Endothelial cell of umbilical vein (primary cell): ENCODE data around the gene CPNE7. TPM values are rescaled to one million over a fixed set of nuclear protein-coding genes. Genes with fewer than 3 reads are reported as not detected.

Source experiments
- BruUV-seq: library from RNA; stranded (reverse); fragments of 400-500 nt; replicated peaks from 2 replicates; lab custom pipeline; 2021; lab: Mats Ljungman, UMichigan
- CTCF ChIA-PET: fragments of 300-600, 350-600 bp; sonication (Branson Sonifier 250); formaldehyde crosslinking; loops from one replicate; lab custom pipeline; 2021; ENCODE audit warnings: antibody characterized with exemption, inconsistent platforms; lab: Charles Lee
- POLR2A ChIA-PET: fragments of 300-600, 350-600 bp; sonication (Branson Sonifier 250); formaldehyde crosslinking; loops from one replicate; lab custom pipeline; 2021; ENCODE audit warnings: antibody characterized with exemption, inconsistent platforms; lab: Charles Lee
- DNase-seq: peaks from one replicate; pipeline ENCODE4 v3.0.0-alpha.2; 2011; ENCODE audit warnings: low read depth, low spot score
- FAIRE-seq: peaks from 2 replicates; lab custom pipeline; 2011; peaks lifted over from hg19 to GRCh38; lab: Jason Lieb, UNC
- H2AFZ ChIP-seq: 2 replicates; pipeline ENCODE4 v1.6.0; 2012; ENCODE audit warnings: low read depth, low read length, control low read depth, inconsistent platforms
- H3K27ac ChIP-seq: 2 replicates; pipeline ENCODE4 v1.5.1; 2011; ENCODE audit warnings: low read depth, mild to moderate bottlenecking, control low read depth, low read length, moderate library complexity; ENCODE audit not compliant: insufficient read depth
- H3K27me3 ChIP-seq, 2 experiments: 2 replicates each; pipeline versions ENCODE4 v1.6.0 to v1.6.1; 2011; ENCODE audit warnings: low read length in 2 of 2, mixed read lengths in 1 of 2; ENCODE audit not compliant: control insufficient read depth in 2 of 2, insufficient read depth in 2 of 2
- H3K36me3 ChIP-seq, 2 experiments: 2 replicates in 1 of 2; 3 replicates in 1 of 2; pipeline ENCODE4 v1.5.1; 2011; ENCODE audit warnings: low read length in 2 of 2, mild to moderate bottlenecking in 1 of 2, moderate library complexity in 1 of 2; ENCODE audit not compliant: control insufficient read depth in 2 of 2, insufficient read depth in 2 of 2; ENCODE audit errors: extremely low read depth in 1 of 2
- H3K4me1 ChIP-seq: 3 replicates; pipeline ENCODE4 v1.5.1; 2011; ENCODE audit warnings: mild to moderate bottlenecking, low read length; ENCODE audit not compliant: control insufficient read depth, insufficient read depth; ENCODE audit errors: extremely low read depth
- H3K4me2 ChIP-seq: 2 replicates; pipeline ENCODE4 v1.6.1; 2011; ENCODE audit warnings: low read length, control low read depth, mixed read lengths; ENCODE audit not compliant: insufficient read depth
- H3K4me3 ChIP-seq, 3 experiments: fragments of 200-600 bp in 1 of 3; sonication (generic), shearing (Covaris generic) in 1 of 3; replicated peaks in 1 of 3; 2 replicates each; pipeline ENCODE4 v1.5.1; 2011 to 2016; ENCODE audit warnings: control low read depth in 3 of 3, low read length in 3 of 3, mild to moderate bottlenecking in 2 of 3, inconsistent platforms in 1 of 3, low read depth in 1 of 3, moderate library complexity in 1 of 3; ENCODE audit not compliant: insufficient read depth in 1 of 3
- H3K79me2 ChIP-seq: 2 replicates; pipeline ENCODE4 v1.6.0; 2012; ENCODE audit warnings: low read length, inconsistent platforms; ENCODE audit not compliant: control insufficient read depth, insufficient read depth
- H3K9ac ChIP-seq: replicated peaks from 2 replicates; pipeline ENCODE3; 2011; ENCODE audit warnings: low read length, control low read depth; ENCODE audit not compliant: insufficient read depth; ENCODE audit errors: extremely low read depth
- H3K9me1 ChIP-seq: replicated peaks from 3 replicates; pipeline ENCODE4 v1.6.0; 2011; ENCODE audit warnings: mild to moderate bottlenecking, low read length; ENCODE audit not compliant: control insufficient read depth, insufficient read depth; ENCODE audit errors: extremely low read depth
- H3K9me3 ChIP-seq: replicated peaks from 2 replicates; pipeline ENCODE4 v1.5.1; 2012; ENCODE audit warnings: low read length, inconsistent platforms; ENCODE audit not compliant: control insufficient read depth, insufficient read depth
- H4K20me1 ChIP-seq: replicated peaks from 2 replicates; pipeline ENCODE3; 2011; ENCODE audit warnings: mild to moderate bottlenecking, low read length; ENCODE audit not compliant: control insufficient read depth, insufficient read depth; ENCODE audit errors: extremely low read depth
- CTCF ChIP-seq, 2 donors: IDR thresholded peaks; 1 replicate in 1 of 2; 2 replicates in 1 of 2; pipeline ENCODE4 v1.5.1; 2011; ENCODE audit warnings: low read length in 2 of 2, mild to moderate bottlenecking in 2 of 2, moderate library complexity in 2 of 2, control low read depth in 1 of 2, inconsistent platforms in 1 of 2, low read depth in 1 of 2; ENCODE audit not compliant: insufficient read depth in 1 of 2; ENCODE audit errors: extremely low read depth in 1 of 2
- EZH2 ChIP-seq: IDR thresholded peaks from 2 replicates; pipeline ENCODE4 v1.6.1; 2012; ENCODE audit warnings: borderline replicate concordance, low read depth, mild to moderate bottlenecking, moderate library complexity, low read length, inconsistent platforms; ENCODE audit not compliant: severe bottlenecking
- FOS ChIP-seq: IDR thresholded peaks from 2 replicates; pipeline ENCODE4 v1.6.1; 2011; ENCODE audit warnings: mild to moderate bottlenecking, low read length, moderate library complexity, borderline replicate concordance; ENCODE audit not compliant: insufficient read depth
- GATA2 ChIP-seq: IDR thresholded peaks from 2 replicates; pipeline ENCODE4 v1.7.0; 2011; ENCODE audit warnings: low read depth, mild to moderate bottlenecking, moderate library complexity, mixed read lengths, low read length; ENCODE audit not compliant: insufficient read length, insufficient read depth
- JUN ChIP-seq: IDR thresholded peaks from 2 replicates; pipeline ENCODE4 v1.6.1; 2011; ENCODE audit warnings: borderline replicate concordance, low read depth; ENCODE audit not compliant: insufficient read length, insufficient read depth
- MAX ChIP-seq: IDR thresholded peaks from 2 replicates; pipeline ENCODE4 v1.6.1; 2011; ENCODE audit not compliant: insufficient read depth, insufficient read length
- MYC ChIP-seq: IDR thresholded peaks from one replicate; pipeline ENCODE4 v1.6.1; 2011; ENCODE audit warnings: mild to moderate bottlenecking, low read depth, low read length
- POLR2A ChIP-seq: IDR thresholded peaks from 2 replicates; pipeline ENCODE4 v1.6.1; 2012; ENCODE audit warnings: low read depth, mild to moderate bottlenecking, control low read depth, low read length
- POLR2AphosphoS5 ChIP-seq: IDR thresholded peaks from 2 replicates; pipeline ENCODE4 v1.6.1; 2012; ENCODE audit warnings: low read depth, mild to moderate bottlenecking, control low read depth, low read length, moderate library complexity; ENCODE audit not compliant: insufficient read depth
- dilution Hi-C: fragments of 300-500 bp; cut with MboI; formaldehyde crosslinking; loops from one replicate; pipeline ENCODE4 v1.15.0; 2019; ENCODE audit warnings: low sequenced_read_pairs; ENCODE audit not compliant: extremely low pct_ligation_motif_present
- intact Hi-C: fragments of 100-400 bp; cut with micrococcal nuclease; formaldehyde crosslinking; loops from one replicate; pipeline ENCODE4 v1.10.0; 2022
- polyA plus RNA-seq, 4 experiments: library from polyadenylated mRNA; depleted of rRNA in 3 of 4; stranded (reverse) in 3 of 4; unstranded in 1 of 4; fragments of >200 nt; gene quantifications; 2 replicates each; pipeline versions ENCODE4 v1.2.1 to v1.2.3, GENCODE V29; 2011 to 2012; ENCODE audit warnings: missing spikeins in 1 of 4
- total RNA-seq: library from RNA; stranded (reverse); gene quantifications from 2 replicates; pipeline ENCODE4 v1.2.3, GENCODE V29; 2021

Gene CPNE7
- total and polyA plus RNA-seq, 2 donors (not counting 3 experiments of a cell fraction or from before 2014, with no cell fraction given), result 2.0 to 5.9 TPM

GRCh38 chr16:89537549-89537925, 38.0 kb upstream of the CPNE7 start:
- Histone ChIP-seq H3K4me3 (no peak overlapping the region), H3K79me2 (peaks cover 7% of the 10 kb centered on the region), H3K36me3 (peaks cover 0 to 38% of the 10 kb centered on the region in 2 experiments), H3K9me1 (no peaks in the 10 kb centered on the region), H3K4me2 (no peak overlapping the region), H3K9ac (no peak overlapping the region), H2AFZ (no peak overlapping the region), H3K4me1 (peaks cover 7% of the 10 kb centered on the region), H3K27ac (no peak overlapping the region), H3K27me3 (no peaks in the 10 kb centered on the region), H4K20me1 (no peaks in the 10 kb centered on the region), H3K9me3 (no peaks in the 10 kb centered on the region)
- no peak for TF ChIP-seq POLR2A
- no peak for TF ChIP-seq FOS
- no peak for TF ChIP-seq MAX
- TF ChIP-seq POLR2AphosphoS5, result no peak
- TF ChIP-seq JUN, result no peak
- TF ChIP-seq GATA2, result no peak
- TF ChIP-seq CTCF (IDR thresholded peaks at IDR 0.05; ENCODE audit: extremely low read depth in 1 of 2, insufficient read depth in 1 of 2, low read depth in 1 of 2, low read length in 2 of 2), result no peak
- no peak for TF ChIP-seq MYC
- TF ChIP-seq EZH2, result no peak
- DNase-seq (no peak), FAIRE-seq (no peak)
- no TSS peak for BruUV-seq
- dilution Hi-C loops (no loop called here), intact Hi-C loops (no loop called here)
- ChIA-PET CTCF (interaction anchor here (1.1 kb wide), 1 partner anchor 12 kb away, joined by 3 read pairs; no protein-coding TSS in a partner anchor), POLR2A (no interaction called here)
